ENCODE measurements around the gene PWWP2B. TPM values are rescaled to one million over a fixed set of nuclear protein-coding genes. Genes with fewer than 3 reads are reported as not detected.

Gene PWWP2B
- total RNA-seq, 1 experiment from 2014 or later: 51.6 TPM

- ATAC-seq: no peak
- BruUV-seq (replicated peaks): no TSS peak
Measured at GRCh38 chr10:132416566-132417256, 19.7 kb downstream of the PWWP2B start.

More at GRCh38 chr10:132416566-132417256, 19.7 kb downstream of the PWWP2B start:
- no peak overlapping the region for H3K27ac ChIP-seq (ENCODE audit: low read length)
- intact Hi-C loops (cut with micrococcal nuclease; ENCODE audit: unreplicated experiment): no loop called here
- no peak for DNase-seq (ENCODE audit: low read depth, low spot score)
- H3K4me1 ChIP-seq (ENCODE audit: control insufficient read depth, insufficient read depth, low read length): peaks cover 76% of the 10 kb centered on the region
- TF ChIP-seq SIN3A (IDR thresholded peaks at IDR 0.05; ENCODE audit: borderline replicate concordance, insufficient read depth, low read depth, low read length) (no peak), REST (IDR thresholded peaks at IDR 0.05; ENCODE audit: insufficient read depth in 1 of 2, low read depth in 2 of 2, low read length in 1 of 2) (no peak), CTCF (IDR thresholded peaks at IDR 0.05) (no peak), POLR2AphosphoS5 (IDR thresholded peaks at IDR 0.05; ENCODE audit: low read depth, low read length) (no peak), TCF7L2 (IDR thresholded peaks at IDR 0.05; ENCODE audit: low read depth, low read length) (no peak)
- no peaks in the 10 kb centered on the region for H3K9me3 ChIP-seq (ENCODE audit: control insufficient read depth, insufficient read depth, low read depth, low read length)
- CTCF ChIA-PET: interaction anchor here (0.8 kb wide), 1 partner anchor 28 kb away, joined by 3 read pairs; no protein-coding TSS in a partner anchor
- H3K27me3 ChIP-seq (ENCODE audit: control insufficient read depth, insufficient read depth, low read length): no peaks in the 10 kb centered on the region
- in situ Hi-C loops (cut with HindIII; ENCODE audit: low pct_unique_long_range_greater_than_20kb, low sequenced_read_pairs): no loop called here
- POLR2A ChIA-PET: interaction anchor here (0.7 kb wide), 1 partner anchor 109 kb away, joined by 5 read pairs; the partner anchor contains the start of gene STK32C
- no peak overlapping the region for H3K4me3 ChIP-seq (ENCODE audit: low read depth in 2 of 2, low read length in 2 of 2)
- H3K36me3 ChIP-seq (ENCODE audit: control insufficient read depth, insufficient read depth, low read length): no peaks in the 10 kb centered on the region

All from Panc1 (cell line).